Anterior cingulate cortex (tissue), 58 donors: ENCODE measurements around the gene ELMO1.

Experiments
- DNase-seq, 58 donors: peaks; one replicate each; lab custom pipeline; 2025; lab: John Stamatoyannopoulos, UW

Gene ELMO1

GRCh38 chr7:37285706-37286453, 162.8 kb downstream of the ELMO1 start:
- peak in 5 of 58 donors; percentile 20 to 57 (median 46) for DNase-seq

DNA sequence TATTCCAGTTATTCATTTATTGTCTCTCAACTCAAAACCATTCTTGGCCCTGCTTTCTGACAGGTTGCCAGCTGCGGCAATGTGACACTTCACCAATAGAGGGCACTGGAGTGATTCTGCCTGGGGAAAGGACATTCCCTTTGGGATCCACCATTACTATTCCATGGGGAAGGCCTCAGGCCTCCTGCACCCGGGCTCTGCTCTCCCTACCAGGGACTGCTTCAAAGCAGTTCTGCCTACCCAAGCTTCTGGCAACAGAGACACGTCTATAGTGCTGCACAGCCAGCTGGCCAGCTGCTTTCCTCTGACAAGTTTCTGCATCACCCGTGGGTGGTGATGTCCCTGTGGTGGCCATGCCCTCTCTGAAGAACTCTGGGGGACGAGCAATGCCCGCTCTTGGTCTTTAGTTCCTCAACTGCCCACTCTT, 163.8 kb downstream of the ELMO1 start:
- DNase-seq, result peak in 45 of 58 donors; percentile 5 to 78 (median 50)

- DNase-seq, result no peak
These were observed 164.4 kb downstream of the ELMO1 start for GRCh38 chr7:37284285-37284684.

DNA sequence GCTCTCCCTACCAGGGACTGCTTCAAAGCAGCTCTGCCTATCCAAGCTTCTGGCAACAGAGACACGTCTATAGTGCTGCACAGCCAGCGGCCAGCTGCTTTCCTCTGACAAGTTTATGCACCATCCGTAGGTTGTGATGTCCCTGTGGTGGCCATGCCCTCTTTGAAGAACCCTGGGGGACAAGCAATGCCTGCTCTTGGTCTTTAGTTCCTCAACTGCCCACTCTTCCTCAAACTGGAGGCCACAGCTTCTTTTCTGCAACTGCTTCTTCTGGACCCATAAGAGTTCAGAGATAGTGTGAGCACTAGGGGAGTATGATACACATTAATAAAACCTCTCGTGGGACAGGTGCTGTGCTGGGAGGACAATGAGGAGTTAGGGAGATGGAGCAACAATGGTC, 164.9 kb downstream of the ELMO1 start:
- DNase-seq, result no peak

DNA sequence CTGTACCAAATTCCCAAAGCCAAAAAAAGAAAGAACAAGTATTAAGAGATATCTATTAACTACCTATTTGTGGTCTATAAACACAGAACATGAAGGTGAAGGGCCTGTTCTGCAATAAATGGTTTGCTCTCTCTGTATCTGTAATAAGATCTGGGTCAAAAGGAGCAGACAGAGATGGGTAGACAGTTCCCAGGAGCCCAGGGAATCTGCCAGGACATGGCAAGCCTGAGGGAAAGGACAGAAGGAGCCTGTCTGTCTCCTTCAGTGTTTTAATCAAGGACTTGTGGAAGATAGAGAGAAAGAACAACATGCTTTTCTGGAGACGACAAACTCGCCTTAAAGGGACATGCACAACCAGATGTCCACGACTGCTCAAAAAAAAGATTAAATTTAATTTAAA, 165.7 kb downstream of the ELMO1 start:
- DNase-seq, result no peak

DNA sequence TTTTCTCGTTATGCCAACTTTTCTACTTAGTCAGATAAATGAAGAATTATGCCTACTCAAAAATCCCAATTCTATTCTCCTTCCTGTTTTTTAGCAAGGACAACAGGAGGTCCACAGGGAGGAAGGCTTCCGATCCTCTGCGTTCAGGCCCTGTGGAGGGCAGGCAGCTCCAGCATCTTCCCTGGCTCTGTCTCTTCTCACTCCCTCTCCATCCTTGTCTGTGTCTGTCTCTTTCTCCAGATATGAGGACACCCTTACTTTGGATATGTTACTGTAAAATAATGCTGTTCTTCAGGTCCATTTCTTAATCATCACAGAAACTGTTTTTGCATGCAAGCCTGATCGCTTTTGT, 166.6 kb downstream of the ELMO1 start:
- DNase-seq, result peak in 8 of 58 donors; percentile 49 to 85 (median 61)

GRCh38 chr7:37281368-37282092, 167.1 kb downstream of the ELMO1 start:
- DNase-seq, result peak in 48 of 58 donors; percentile 7 to 92 (median 66)

- no peak for DNase-seq
These were observed 171.2 kb downstream of the ELMO1 start for GRCh38 chr7:37277513-37277912.

DNA sequence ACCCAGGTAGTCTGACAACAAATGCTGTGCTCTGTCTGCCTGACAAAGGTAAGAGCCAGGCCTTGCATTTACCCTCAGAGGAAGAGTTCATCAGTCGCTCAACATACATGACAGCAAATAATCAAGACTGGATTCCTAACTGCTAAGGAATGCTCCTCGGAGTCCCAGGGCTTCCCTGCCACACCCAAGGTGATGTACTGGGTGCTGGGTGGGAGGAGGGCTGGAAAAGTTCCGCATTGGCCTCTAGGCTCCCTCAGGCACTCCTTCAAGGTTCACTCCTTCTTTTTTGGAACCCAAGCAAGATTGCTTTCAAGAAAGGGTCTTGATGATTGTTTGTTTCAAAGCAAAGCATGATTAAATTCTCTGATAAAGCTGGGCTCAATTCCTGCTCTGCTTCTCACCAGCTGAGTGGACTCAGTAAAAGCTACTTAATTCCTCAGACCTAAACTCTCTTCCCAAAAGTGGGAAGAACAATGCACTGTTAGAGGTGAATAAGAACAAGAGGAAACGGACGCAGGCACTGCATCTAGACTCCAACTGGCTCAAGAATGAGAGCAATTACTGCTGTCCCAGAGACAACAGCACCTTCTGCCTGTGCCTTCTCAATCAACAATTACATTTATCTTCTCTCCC, 173.5 kb downstream of the ELMO1 start:
- no peak for DNase-seq

DNA sequence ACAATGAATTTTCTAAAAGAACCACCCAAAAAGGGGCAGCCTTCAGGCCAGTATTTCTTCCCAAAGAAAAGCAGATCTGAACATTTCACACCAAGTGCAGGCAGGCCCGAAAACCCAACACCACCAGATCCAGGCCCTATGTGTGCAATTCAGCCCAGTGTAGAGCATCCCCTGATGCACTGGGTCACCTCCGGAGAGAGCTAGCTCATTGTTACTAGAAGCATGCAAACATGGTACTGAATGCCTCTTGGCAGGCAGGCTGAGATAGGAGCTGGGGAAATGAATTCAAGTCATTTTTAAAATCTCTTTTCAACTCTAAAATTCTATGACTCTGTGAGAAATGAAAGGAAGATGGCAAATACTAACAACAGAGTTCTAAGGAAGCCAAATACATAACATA, 174.8 kb downstream of the ELMO1 start:
- peak in 1 of 58 donors; percentile 44 for DNase-seq

DNA sequence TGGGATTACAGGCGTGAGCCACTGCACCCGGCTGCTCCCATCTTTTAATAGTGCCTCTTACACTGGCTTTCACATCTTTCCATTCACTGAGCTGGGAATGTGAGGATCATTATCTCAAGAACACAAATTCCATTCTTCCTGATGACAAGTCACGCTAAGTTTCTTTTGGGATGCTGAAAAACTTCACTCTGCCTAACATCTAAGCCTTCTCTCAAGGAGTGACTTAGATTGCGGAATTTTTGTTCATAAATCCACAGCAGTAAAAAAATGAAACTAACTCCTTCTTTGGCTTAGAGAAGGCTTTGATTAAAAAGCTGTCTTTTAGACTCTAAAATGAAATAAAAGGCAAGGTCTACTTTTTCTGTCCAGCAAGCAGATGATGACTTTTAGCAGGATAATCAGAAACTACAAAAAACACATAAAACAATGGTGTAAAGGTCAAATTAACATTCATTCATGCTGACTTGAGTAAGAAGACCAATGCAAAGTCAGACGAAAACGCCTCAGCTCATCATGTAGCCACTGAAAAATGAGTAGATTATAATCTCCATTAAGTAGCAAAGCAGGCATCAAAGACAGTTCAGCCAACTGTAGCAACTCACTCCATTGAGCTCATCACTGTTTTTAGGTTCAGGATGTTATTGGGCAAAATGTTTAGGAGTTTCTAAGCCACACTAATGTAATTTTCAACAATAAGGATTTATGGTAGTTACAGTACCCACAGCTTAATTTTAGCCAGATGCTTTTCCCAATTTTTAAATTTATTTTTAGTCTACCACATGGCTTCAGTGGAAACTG, 178.8 kb downstream of the ELMO1 start:
- no peak for DNase-seq

DNA sequence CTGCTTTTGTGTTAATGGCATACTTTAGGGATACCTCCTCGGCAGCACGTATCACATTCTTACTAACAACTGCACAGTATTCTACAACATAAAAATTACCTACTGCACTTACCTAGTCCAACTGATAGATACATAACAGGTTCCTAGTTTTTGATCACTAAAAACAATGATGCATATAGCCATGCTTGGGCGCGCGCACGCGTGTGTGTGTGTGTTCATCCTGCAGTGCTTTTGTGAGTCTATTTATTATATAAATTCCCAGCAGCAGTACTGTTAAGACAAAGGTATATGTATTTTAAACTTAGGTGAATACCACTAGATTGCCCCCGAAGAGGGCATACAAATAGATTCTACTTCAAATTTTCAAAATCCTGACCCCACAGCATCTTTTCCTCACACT, 181.4 kb downstream of the ELMO1 start:
- DNase-seq, result no peak

DNA sequence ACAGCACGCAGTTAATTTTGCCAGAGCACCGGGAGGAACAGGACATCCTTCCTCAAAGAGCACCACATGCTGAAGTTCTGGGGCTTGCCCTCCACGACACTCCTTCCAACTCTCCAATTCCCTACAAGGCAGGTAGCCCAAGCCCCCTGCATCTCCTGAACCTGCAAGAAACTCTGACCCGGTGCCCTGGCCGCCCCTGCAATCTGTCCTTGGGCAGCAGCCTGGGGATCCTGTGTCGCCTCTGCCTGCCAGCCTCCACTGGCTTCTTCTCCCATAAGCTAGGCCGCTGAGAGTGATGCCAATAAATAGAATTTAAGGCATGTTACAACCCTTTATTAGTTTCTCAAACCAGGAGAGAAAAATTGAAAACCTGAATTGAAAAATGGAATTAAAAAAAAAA, 182.8 kb downstream of the ELMO1 start:
- no peak for DNase-seq

GRCh38 chr7:37265006-37265405, 183.7 kb downstream of the ELMO1 start:
- no peak for DNase-seq

GRCh38 chr7:37262181-37262580, 186.5 kb downstream of the ELMO1 start:
- DNase-seq, result no peak

DNA sequence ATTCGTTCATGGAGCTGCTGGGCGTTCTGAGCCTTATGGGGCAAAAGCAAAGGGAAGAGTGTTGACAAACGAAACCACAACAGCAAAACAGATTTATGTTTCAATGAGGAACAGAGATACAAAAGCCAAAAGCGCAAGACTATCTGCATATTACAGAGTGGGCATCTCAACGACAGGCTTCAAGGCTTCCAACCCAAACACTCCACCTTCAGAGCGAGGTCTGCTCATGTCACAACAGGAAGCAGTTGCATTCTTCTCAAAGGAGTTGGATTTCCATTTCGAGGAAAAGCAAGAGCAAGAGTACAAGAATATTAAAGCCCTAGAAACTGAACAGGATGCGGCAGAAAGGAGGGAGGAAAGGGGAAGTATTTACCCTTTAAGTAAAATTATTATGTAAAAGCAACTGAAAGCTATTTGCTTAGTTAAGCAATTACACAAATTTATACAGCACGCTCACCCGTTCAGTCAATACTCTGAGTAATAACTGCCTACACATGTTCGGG, 189.3 kb downstream of the ELMO1 start:
- no peak for DNase-seq

DNA sequence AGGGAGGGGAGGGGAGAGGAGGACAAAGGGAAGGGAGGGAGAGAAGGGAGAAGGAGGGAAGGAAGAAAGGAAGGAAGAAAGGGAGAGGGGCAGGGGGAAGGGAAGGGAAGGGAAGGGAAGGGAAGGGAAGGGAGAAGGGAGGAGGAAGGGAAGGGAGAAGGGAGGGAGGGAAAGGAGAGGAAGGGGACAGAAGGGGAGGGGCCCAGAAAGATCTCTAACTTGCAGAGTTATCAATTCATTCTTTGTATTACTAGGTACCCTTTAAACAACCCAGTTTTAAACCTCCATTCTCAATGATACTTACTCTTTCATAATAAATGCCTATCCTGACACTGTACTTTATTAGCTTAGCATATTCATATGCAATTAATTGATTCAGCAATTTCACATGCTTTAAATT, 192.0 kb downstream of the ELMO1 start:
- DNase-seq, result no peak

- no peak for DNase-seq
These were observed 193.2 kb downstream of the ELMO1 start for GRCh38 chr7:37255327-37255944.

- peak in 8 of 58 donors; percentile 14 to 65 (median 29) for DNase-seq
These were observed 197.4 kb downstream of the ELMO1 start for GRCh38 chr7:37251222-37251621.

DNA sequence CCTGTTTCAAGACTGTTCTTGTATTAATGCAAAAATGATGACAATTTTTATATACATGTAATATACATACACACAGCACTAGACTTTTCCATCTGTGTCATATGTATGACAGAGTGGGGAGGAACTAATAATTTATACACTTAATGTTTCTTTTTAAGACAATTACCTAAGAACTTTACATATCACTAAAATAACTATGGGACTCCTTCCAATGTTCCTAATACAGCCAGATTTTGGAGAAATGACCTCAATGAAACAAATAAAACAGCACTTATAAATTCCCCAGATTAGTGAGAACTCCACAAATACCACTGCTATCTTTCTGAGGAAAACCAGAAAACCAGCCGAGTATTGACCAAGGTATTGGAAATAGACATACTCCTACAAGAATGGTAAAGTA, 199.4 kb downstream of the ELMO1 start:
- DNase-seq, result no peak
